NCI-H446 (cell line): Measurements from ENCODE around the gene FER.
"Not testable (repeated sequence)": the region's sequence is repeated elsewhere in the genome, so short reads cannot be mapped to it uniquely, and the experiment has no call there.

Experiments used
- DNase-seq, 2 experiments: peaks; one replicate each; lab custom pipeline; 2025; lab: John Stamatoyannopoulos, UW

Gene FER

DNA sequence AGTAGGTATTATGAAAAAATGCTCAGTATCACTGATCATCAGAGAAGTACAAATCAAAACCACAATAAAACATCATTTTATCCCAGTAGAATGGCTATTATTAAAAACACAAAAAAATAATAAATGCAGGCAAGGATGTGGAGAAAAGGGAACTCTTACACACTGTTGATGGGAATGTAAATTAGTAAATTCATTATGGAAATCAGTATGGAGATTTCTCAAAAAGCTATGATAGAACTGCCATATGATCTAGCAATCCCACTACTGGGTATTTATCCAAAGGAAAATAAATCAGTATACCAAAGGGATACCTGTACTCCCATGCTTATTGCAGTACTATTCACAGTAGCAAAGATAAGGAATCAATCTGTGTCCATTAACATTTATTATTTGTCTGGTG is 209.6 kb downstream of the FER start:
- no peak for DNase-seq

DNA sequence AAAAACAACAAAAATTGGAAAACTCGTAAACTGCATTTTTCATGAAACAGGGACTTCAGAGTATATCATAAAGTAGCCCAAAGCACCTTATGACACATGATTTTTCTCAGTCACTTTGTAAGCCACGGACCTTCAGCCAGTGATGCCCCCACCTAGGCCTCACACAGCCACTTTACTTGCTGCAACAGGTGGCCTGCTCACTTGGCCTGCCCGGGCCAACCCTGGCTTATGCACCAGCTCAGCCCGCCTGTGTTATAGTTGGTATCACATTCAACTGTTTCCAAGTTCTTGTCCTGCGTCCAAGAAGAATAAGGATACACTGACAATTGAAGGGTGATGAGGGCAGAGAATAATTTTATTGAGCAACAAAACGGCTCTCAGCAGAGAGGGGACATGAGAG is 219.2 kb downstream of the FER start:
- DNase-seq: no peak

GRCh38 chr5:108974594-108974993 is 226.9 kb downstream of the FER start:
- DNase-seq: no peak

- DNase-seq: no peak
Measured at GRCh38 chr5:108975697-108976096, 228.0 kb downstream of the FER start.

DNA sequence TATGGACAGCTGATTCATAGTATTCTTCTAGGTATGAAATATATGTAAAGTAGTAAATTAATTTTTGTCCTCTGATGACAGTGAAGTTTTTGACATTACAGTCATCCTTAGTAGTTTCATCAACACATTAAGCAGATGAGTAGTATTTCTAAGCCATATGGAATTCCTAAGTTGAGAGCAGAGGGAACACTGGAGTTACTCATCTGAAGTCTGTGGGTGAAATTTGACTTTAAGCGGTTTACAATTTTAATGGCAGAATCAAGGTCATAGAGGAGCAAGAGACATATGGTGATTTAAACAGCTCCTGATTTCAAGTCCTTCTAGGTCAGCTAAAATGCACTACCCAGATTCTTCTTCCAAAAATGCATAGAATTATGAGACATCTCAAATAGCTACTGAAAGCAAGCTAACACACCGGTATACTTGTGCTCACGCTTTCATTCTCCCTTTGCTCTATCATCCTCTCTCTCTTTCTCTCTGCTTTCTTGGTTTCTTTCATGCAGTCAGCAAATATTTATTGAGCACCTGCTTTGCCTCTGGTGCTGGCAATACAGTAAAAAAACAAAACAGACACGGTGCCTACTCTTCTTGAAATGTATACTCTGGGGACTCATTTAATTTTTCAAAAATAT is 235.9 kb downstream of the FER start:
- no peak for DNase-seq

GRCh38 chr5:108989761-108990392 is 242.2 kb downstream of the FER start:
- no peak for DNase-seq

- not testable (repeated sequence) for DNase-seq
Measured at GRCh38 chr5:108992396-108993085, 244.8 kb downstream of the FER start.

GRCh38 chr5:108993440-108993839 is 245.7 kb downstream of the FER start:
- not testable (repeated sequence) for DNase-seq

GRCh38 chr5:108997720-108998119 is 250.0 kb downstream of the FER start:
- DNase-seq: no peak

DNA sequence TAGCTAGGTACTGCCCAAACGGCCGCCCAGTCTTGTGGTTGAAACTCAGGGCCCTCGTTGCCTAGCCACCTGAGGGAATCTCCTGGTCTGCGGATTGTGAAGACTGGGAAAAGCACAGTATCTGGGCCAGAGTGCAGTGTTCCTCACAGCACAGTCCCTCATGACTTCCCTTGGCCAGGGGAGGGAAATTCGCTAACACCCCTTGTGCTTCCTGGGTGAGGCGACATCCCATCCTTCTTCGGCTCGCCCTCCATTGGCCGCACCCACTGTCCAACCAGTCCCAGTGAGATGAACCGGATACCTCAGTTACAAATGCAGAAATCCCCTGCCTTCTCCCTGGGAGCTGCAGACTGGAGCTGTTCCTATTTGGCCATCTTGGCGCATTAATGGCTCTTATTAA is 250.5 kb downstream of the FER start:
- no peak for DNase-seq

DNA sequence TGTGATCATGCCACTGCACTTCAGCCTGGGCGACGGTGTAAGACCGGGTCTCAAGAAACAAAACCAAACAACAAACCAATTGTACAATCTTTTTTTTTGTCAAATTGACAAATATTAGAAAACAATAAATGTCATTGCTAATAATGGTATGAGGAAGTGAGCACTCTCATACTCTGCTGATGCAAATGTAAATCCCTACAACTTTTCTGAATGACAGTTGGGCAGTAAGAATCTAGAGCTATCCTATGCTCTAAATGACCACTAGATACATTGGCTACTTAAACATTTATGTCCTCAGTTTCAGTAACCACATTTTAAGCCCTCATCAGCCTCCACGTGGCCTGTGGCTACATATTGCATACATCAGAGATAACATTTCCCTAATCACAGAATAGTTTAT is 256.2 kb downstream of the FER start:
- no peak for DNase-seq

GRCh38 chr5:109005297-109006009 is 257.8 kb downstream of the FER start:
- no peak for DNase-seq

DNA sequence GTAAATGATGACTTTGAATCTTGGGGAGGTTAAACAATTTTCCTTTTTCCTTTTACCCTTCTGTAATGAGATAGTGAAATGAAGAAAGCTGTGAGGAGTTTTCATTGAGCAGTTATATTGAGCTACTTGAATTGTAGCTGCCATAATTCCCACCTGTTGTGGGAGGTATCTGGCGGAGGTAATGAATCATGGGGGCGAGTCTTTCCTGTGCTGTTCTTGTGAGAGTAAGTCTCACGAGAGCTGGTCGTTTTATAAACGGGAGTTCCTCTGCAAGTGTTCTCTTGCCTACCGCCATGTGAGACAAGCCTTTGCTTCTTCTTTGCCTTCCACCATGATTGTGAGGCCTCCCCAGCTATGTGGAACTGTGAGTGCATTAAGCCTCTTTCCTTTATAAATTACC is 258.4 kb downstream of the FER start:
- no peak for DNase-seq

DNA sequence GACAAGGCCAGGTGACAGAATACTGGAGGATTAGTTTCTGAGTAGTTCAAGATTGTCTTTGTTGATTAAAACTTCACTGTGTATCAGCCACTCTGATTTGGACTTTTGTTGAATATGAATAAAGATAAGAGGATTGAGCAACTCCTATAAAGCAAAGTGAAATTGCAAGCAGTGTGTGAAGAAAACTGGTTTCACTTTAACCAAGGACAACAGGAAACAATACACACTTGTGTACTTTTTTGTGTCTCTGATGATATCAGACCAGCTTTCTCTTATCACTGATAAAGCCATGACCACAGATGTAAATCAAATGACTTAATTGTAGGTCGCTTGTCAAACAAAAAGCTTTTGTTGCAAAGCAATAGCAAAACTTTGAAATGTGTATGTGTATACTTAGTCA is 268.6 kb downstream of the FER start:
- no peak for DNase-seq

- DNase-seq: no peak
Measured at GRCh38 chr5:109022056-109022455, 274.4 kb downstream of the FER start.

- not testable (repeated sequence) for DNase-seq
Measured at GRCh38 chr5:109025729-109026128, 278.0 kb downstream of the FER start.

- no peak for DNase-seq
Measured at GRCh38 chr5:109027983-109028607, 280.4 kb downstream of the FER start.

GRCh38 chr5:109028608-109029299 is 281.1 kb downstream of the FER start:
- no peak for DNase-seq

DNA sequence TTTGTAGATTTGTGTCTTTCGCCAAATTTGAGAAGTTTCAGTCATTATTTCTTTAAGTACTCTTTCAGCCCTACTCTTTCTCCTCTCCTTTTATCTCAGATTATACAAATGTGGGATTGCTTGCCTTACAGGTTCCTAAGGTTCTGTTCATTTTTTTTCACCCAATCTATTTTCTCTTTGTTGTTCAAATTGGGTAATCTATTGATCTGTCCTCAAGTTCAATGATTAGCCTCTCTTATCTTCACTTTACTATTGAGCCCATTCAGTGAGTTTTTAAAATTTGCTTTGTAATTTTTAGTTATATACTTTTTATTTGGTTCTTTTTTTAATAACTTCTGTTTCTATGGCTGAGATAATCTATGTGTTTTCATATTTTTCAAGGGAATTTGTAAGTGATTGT is 282.1 kb downstream of the FER start:
- no peak for DNase-seq

GRCh38 chr5:109030360-109031143 is 282.9 kb downstream of the FER start:
- no peak for DNase-seq

- no peak for DNase-seq
Measured at GRCh38 chr5:109034306-109034705, 286.6 kb downstream of the FER start.
